ENCODE measurements around the gene TAT. TPM values are rescaled to one million over a fixed set of nuclear protein-coding genes. Genes with fewer than 3 reads are reported as not detected.
"Not testable (repeated sequence)": the region's sequence is repeated elsewhere in the genome, so short reads cannot be mapped to it uniquely, and the experiment has no call there.

TAT gene
- total RNA-seq, 1 experiment from 2014 or later = 0.68 TPM

DNA sequence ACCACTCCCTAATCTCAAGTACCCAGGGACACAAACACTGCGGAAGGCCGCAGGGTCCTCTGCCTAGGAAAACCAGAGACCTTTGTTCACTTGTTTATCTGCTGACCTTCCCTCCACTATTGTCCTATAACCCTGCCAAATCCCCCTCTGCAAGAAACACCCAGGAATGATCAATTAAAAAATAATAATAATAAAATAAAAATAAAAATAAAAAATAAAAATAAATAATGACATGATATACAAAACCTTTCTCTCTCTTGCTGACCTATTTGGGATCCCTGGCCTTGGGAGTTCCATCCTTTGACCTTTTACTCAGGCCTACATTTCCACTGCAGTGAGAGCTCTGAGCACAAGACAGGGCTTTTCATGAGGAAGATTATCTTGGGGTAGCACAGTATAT lies 13.2 kb upstream of the TAT start:
- H3K27ac Mint-ChIP-seq; DNase-seq (ENCODE audit: low spot score); H3K4me3 Mint-ChIP-seq; H3K36me3 Mint-ChIP-seq; POLR2A ChIA-PET; H3K4me1 Mint-ChIP-seq; ATAC-seq: not testable (repeated sequence)
- peaks cover 48% of the 10 kb centered on the region for H3K27me3 Mint-ChIP-seq (ENCODE audit: low read depth)
- H3K9me3 Mint-ChIP-seq = peaks cover 14% of the 10 kb centered on the region
- peak; percentile 92 for TF ChIP-seq HMGA2 (CRISPR knock-in tag; IDR thresholded peaks at IDR 0.05)
- CTCF ChIA-PET = interaction anchor here (0.8 to 4.3 kb wide), 2 partner anchors 21 to 135 kb away, joined by 3 to 16 read pairs; no protein-coding TSS in a partner anchor

- H3K4me1 Mint-ChIP-seq, CTCF ChIA-PET: not testable (repeated sequence)
Observed at GRCh38 chr16:71589334-71589733, 12.4 kb upstream of the TAT start.

GRCh38 chr16:71585318-71585703 lies 8.4 kb upstream of the TAT start:
- TF ChIP-seq, protein P1, sequence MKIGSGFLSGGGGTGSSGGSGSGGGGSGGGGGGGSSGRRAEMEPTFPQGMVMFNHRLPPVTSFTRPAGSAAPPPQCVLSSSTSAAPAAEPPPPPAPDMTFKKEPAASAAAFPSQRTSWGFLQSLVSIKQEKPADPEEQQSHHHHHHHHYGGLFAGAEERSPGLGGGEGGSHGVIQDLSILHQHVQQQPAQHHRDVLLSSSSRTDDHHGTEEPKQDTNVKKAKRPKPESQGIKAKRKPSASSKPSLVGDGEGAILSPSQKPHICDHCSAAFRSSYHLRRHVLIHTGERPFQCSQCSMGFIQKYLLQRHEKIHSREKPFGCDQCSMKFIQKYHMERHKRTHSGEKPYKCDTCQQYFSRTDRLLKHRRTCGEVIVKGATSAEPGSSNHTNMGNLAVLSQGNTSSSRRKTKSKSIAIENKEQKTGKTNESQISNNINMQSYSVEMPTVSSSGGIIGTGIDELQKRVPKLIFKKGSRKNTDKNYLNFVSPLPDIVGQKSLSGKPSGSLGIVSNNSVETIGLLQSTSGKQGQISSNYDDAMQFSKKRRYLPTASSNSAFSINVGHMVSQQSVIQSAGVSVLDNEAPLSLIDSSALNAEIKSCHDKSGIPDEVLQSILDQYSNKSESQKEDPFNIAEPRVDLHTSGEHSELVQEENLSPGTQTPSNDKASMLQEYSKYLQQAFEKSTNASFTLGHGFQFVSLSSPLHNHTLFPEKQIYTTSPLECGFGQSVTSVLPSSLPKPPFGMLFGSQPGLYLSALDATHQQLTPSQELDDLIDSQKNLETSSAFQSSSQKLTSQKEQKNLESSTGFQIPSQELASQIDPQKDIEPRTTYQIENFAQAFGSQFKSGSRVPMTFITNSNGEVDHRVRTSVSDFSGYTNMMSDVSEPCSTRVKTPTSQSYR (CRISPR knock-in tag; IDR thresholded peaks at IDR 0.05) = no peak
- peak; percentile 84 for TF ChIP-seq GABPB1 (CRISPR knock-in tag; IDR thresholded peaks at IDR 0.05)
- TF ChIP-seq, protein P2, sequence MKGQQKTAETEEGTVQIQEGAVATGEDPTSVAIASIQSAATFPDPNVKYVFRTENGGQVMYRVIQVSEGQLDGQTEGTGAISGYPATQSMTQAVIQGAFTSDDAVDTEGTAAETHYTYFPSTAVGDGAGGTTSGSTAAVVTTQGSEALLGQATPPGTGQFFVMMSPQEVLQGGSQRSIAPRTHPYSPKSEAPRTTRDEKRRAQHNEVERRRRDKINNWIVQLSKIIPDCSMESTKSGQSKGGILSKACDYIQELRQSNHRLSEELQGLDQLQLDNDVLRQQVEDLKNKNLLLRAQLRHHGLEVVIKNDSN (CRISPR knock-in tag; IDR thresholded peaks at IDR 0.05) = no peak
- ATAC-seq = no peak

More at GRCh38 chr16:71589334-71589733, 12.4 kb upstream of the TAT start:
- Mint-ChIP-seq H3K9me3 (peaks cover 14% of the 10 kb centered on the region), H3K27me3 (ENCODE audit: low read depth) (peaks cover 48% of the 10 kb centered on the region)
- H3K27ac Mint-ChIP-seq; POLR2A ChIA-PET; DNase-seq (ENCODE audit: low spot score); H3K36me3 Mint-ChIP-seq; H3K4me3 Mint-ChIP-seq; ATAC-seq: not testable (repeated sequence)

GRCh38 chr16:71584543-71585317 lies 7.8 kb upstream of the TAT start:
- H3K4me1 Mint-ChIP-seq = no peaks in the 10 kb centered on the region
- no peak overlapping the region for H3K4me3 Mint-ChIP-seq
- H3K27ac Mint-ChIP-seq = no peak overlapping the region
- CTCF ChIA-PET = interaction anchor here (2.9 kb wide), 1 partner anchor 27 kb away, joined by 16 read pairs; no protein-coding TSS in a partner anchor
- DNase-seq (ENCODE audit: low spot score) = no peak
- peaks cover 14% of the 10 kb centered on the region for H3K9me3 Mint-ChIP-seq
- no peak for ATAC-seq
- peaks cover 30% of the 10 kb centered on the region for H3K27me3 Mint-ChIP-seq (ENCODE audit: low read depth)
- POLR2A ChIA-PET = no interaction called here
- no peaks in the 10 kb centered on the region for H3K36me3 Mint-ChIP-seq
- no peak for TF ChIP-seq ATF2 (CRISPR knock-in tag; IDR thresholded peaks at IDR 0.05; ENCODE audit: borderline replicate concordance, low read depth)
- no peak for TF ChIP-seq E2F5 (CRISPR knock-in tag; IDR thresholded peaks at IDR 0.05)
- TF ChIP-seq, protein P3, sequence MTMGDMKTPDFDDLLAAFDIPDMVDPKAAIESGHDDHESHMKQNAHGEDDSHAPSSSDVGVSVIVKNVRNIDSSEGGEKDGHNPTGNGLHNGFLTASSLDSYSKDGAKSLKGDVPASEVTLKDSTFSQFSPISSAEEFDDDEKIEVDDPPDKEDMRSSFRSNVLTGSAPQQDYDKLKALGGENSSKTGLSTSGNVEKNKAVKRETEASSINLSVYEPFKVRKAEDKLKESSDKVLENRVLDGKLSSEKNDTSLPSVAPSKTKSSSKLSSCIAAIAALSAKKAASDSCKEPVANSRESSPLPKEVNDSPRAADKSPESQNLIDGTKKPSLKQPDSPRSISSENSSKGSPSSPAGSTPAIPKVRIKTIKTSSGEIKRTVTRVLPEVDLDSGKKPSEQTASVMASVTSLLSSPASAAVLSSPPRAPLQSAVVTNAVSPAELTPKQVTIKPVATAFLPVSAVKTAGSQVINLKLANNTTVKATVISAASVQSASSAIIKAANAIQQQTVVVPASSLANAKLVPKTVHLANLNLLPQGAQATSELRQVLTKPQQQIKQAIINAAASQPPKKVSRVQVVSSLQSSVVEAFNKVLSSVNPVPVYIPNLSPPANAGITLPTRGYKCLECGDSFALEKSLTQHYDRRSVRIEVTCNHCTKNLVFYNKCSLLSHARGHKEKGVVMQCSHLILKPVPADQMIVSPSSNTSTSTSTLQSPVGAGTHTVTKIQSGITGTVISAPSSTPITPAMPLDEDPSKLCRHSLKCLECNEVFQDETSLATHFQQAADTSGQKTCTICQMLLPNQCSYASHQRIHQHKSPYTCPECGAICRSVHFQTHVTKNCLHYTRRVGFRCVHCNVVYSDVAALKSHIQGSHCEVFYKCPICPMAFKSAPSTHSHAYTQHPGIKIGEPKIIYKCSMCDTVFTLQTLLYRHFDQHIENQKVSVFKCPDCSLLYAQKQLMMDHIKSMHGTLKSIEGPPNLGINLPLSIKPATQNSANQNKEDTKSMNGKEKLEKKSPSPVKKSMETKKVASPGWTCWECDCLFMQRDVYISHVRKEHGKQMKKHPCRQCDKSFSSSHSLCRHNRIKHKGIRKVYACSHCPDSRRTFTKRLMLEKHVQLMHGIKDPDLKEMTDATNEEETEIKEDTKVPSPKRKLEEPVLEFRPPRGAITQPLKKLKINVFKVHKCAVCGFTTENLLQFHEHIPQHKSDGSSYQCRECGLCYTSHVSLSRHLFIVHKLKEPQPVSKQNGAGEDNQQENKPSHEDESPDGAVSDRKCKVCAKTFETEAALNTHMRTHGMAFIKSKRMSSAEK (CRISPR knock-in tag; IDR thresholded peaks at IDR 0.05; ENCODE audit: borderline replicate concordance) = no peak
- TF ChIP-seq, protein P4, sequence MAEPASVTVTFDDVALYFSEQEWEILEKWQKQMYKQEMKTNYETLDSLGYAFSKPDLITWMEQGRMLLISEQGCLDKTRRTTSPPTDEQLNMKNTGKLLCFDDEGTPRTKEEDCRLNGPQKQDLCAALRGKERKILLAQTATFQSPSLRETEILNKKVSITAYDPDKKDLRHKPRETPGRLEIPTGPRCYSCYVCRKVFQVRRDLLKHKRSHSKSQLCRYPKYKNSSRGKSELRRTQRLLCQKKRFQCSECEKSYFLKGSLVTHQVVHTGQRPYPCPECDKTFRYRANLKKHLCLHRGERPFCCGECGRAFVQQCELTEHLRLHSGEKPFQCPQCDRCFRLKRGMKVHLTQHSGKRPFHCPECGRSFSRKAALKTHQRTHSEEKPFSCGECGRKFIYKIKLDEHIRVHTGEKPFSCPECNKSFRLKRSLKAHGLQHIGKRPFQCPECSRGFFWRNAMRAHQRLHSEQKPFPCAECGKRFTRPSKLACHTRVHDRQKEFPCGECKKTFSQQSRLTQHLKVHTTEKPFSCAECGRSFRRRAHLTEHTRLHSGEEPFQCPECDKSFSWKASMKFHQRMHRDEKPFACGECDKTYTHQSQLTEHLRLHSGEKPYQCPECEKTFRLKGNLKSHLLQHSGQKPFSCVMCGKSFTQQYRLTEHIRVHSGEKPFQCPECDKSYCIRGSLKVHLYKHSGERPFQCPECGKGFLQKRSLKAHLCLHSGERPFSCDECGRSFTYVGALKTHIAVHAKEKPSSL (CRISPR knock-in tag; conservative IDR thresholded peaks at IDR 0.05) = no peak
- no peak for TF ChIP-seq PREB (CRISPR knock-in tag; IDR thresholded peaks at IDR 0.05; ENCODE audit: borderline replicate concordance)
- TF ChIP-seq, protein P2 (CRISPR knock-in tag; IDR thresholded peaks at IDR 0.05) = no peak

More at GRCh38 chr16:71585318-71585703, 8.4 kb upstream of the TAT start:
- Mint-ChIP-seq H3K4me1 (no peaks in the 10 kb centered on the region), H3K9me3 (peaks cover 14% of the 10 kb centered on the region), H3K36me3 (no peaks in the 10 kb centered on the region), H3K27me3 (ENCODE audit: low read depth) (peaks cover 30% of the 10 kb centered on the region), H3K27ac (no peak overlapping the region), H3K4me3 (no peak overlapping the region)
- ChIA-PET POLR2A (no interaction called here), CTCF (interaction anchor here (2.9 kb wide), 1 partner anchor 26 kb away, joined by 16 read pairs; no protein-coding TSS in a partner anchor)
- DNase-seq (ENCODE audit: low spot score) = no peak
